ENCODE measurements around the gene ELP1. TPM values are rescaled to one million over a fixed set of nuclear protein-coding genes. Genes with fewer than 3 reads are reported as not detected.

The ELP1 gene
- total RNA-seq, 3 donors from 2014 or later (not counting 1 experiment from before 2014, with no cell fraction given), result 21.8 to 33.0 (median 28.2) TPM

- H3K4me1 Mint-ChIP-seq, result peaks cover 0 to 5% of the 10 kb centered on the region in 2 donors
- H3K36me3 Mint-ChIP-seq, result peaks cover 14% of the 10 kb centered on the region
- ATAC-seq, result no peak
- 100% methylated on average over 3 of the region's 3 CpGs for WGBS (ENCODE audit: insufficient coverage)
- no peaks in the 10 kb centered on the region for H3K4me1 ChIP-seq (ENCODE audit: control insufficient read depth, insufficient read depth, low read length)
- H3K27me3 Mint-ChIP-seq (ENCODE audit: low read depth in 2 of 2), result no peaks in the 10 kb centered on the region
- no peaks in the 10 kb centered on the region for H3K27me3 ChIP-seq (ENCODE audit: control insufficient read depth, insufficient read depth, low read length)
- no peaks in the 10 kb centered on the region for H3K9me3 ChIP-seq (ENCODE audit: control insufficient read depth, insufficient read depth, low read length)
- intact Hi-C loops (cut with micrococcal nuclease), result no loop called here
- no peak overlapping the region for H3K27ac ChIP-seq (ENCODE audit: low read length)
- no peaks in the 10 kb centered on the region for H3K9me3 Mint-ChIP-seq
- TF ChIP-seq CTCF (IDR thresholded peaks at IDR 0.05), result no peak
- no peak overlapping the region for H3K27ac Mint-ChIP-seq
- DNase-seq, result no peak
- peaks cover 13% of the 10 kb centered on the region for H3K36me3 ChIP-seq (ENCODE audit: control insufficient read depth, insufficient read depth, low read length)
- no peak overlapping the region for H3K4me3 ChIP-seq (ENCODE audit: low read length)
- no peak overlapping the region for H3K4me3 Mint-ChIP-seq
These were observed 70.0 kb downstream of the ELP1 start for GRCh38 chr9:108863891-108864290.

DNA sequence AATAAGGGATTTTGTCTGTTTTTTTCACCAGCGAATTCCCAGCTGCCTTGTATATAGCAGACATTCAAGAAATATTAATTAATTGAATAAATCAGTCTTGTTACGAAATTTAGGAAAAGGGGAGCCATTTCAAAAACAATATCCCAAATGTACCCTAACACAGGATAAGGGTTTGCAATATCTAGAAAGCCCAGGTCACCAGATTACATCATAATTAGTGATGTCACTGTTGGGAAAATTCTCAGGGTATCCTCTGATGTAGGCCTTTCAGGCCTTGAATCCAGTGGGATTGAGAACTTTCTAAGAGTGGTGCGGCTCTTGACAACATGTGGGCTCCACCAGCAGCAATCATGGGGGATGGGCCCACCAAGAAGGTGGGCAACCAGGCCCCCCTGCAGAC, 71.9 kb downstream of the ELP1 start, which contains the start of gene ACTL7A:
ACTL7A (plus strand) TSS at position 270 of the 400 bp plus-strand sequence; CDS start at position 327, 57 bp downstream.
- H3K27ac ChIP-seq (ENCODE audit: low read length), result no peak within 1 kb of the TSS
- no peaks in the 10 kb centered on the region for H3K4me1 ChIP-seq (ENCODE audit: control insufficient read depth, insufficient read depth, low read length)
- H3K27me3 Mint-ChIP-seq (ENCODE audit: low read depth in 2 of 2), result peaks cover 0 to 5% of the 10 kb centered on the region in 2 donors
- H3K4me3 ChIP-seq (ENCODE audit: low read length), result no peak within 1 kb of the TSS
- peaks cover 0 to 5% of the 10 kb centered on the region in 2 donors for H3K4me1 Mint-ChIP-seq
- 100% methylated on average over 1 of the region's 3 CpGs for WGBS (ENCODE audit: insufficient coverage)
- no peaks in the 10 kb centered on the region for H3K9me3 ChIP-seq (ENCODE audit: control insufficient read depth, insufficient read depth, low read length)
- H3K4me3 Mint-ChIP-seq, result no peak within 1 kb of the TSS
- no peaks in the 10 kb centered on the region for H3K9me3 Mint-ChIP-seq
- no peaks in the 10 kb centered on the region for H3K36me3 ChIP-seq (ENCODE audit: control insufficient read depth, insufficient read depth, low read length)
- H3K27ac Mint-ChIP-seq, result no peak within 1 kb of the TSS
- intact Hi-C loops (cut with micrococcal nuclease), result no loop called here
- H3K27me3 ChIP-seq (ENCODE audit: control insufficient read depth, insufficient read depth, low read length), result no peaks in the 10 kb centered on the region
- ATAC-seq, result no peak
- DNase-seq, result no peak
- no peak for TF ChIP-seq CTCF (IDR thresholded peaks at IDR 0.05)
- no peaks in the 10 kb centered on the region for H3K36me3 Mint-ChIP-seq

DNA sequence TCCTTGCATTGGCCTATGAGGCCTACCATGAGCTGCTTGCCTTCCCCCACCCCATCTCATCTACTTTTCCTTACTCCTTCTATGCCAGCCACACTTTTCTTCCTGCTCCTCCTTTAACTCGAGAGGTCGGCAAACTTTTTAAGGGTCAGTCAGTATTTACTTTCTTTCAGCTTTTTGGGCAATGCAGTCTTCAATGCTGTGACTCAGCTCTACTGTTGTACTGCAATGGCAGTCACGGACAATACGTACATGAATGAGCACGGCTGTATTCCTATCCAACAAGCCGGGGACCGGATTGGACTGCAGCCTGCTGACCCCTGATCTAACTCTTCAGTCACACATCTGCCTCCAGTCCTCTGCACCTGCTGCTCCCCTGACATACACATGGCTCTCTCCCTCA, 72.5 kb downstream of the ELP1 start:
- Histone ChIP-seq H3K4me3 (ENCODE audit: low read length) (no peak overlapping the region), H3K4me1 (ENCODE audit: control insufficient read depth, insufficient read depth, low read length) (no peaks in the 10 kb centered on the region), H3K36me3 (ENCODE audit: control insufficient read depth, insufficient read depth, low read length) (no peaks in the 10 kb centered on the region), H3K27ac (ENCODE audit: low read length) (no peak overlapping the region), H3K27me3 (ENCODE audit: control insufficient read depth, insufficient read depth, low read length) (no peaks in the 10 kb centered on the region), H3K9me3 (ENCODE audit: control insufficient read depth, insufficient read depth, low read length) (no peaks in the 10 kb centered on the region)
- Mint-ChIP-seq H3K36me3 (no peaks in the 10 kb centered on the region), H3K27ac (no peak overlapping the region), H3K4me1 (peaks cover 0 to 5% of the 10 kb centered on the region in 2 donors), H3K9me3 (no peaks in the 10 kb centered on the region), H3K4me3 (no peak overlapping the region), H3K27me3 (ENCODE audit: low read depth in 2 of 2) (peaks cover 0 to 5% of the 10 kb centered on the region in 2 donors)
- DNase-seq (no peak), ATAC-seq (no peak)
- no peak for TF ChIP-seq CTCF (IDR thresholded peaks at IDR 0.05)
- intact Hi-C loops (cut with micrococcal nuclease), result no loop called here
- WGBS (ENCODE audit: insufficient coverage), result 88% methylated on average over 7 of the region's 7 CpGs

DNA sequence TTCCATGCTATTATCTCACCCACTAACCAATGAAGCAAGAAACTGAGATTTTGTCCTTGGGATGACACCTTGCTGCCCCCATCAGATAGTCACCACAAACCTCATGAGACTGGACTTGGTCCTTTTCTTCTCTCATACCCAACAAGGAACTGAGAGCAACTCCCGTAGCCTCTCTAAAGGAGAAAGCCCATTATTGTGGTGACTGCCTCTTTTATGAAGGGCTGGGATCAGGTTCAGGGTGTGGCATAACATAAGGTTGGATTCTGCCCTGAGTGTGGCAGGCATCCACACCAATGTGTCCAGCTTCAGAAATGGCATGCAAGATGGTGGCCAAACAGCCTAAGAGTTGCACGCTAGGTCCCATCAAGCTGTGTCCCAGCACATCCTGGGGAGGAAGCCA, 73.2 kb downstream of the ELP1 start:
- WGBS (ENCODE audit: insufficient coverage), result 98% methylated on average over 2 of the region's 2 CpGs
- DNase-seq (no peak), ATAC-seq (no peak)
- no peaks in the 10 kb centered on the region for H3K9me3 Mint-ChIP-seq
- H3K27ac Mint-ChIP-seq, result no peak overlapping the region
- Histone ChIP-seq H3K9me3 (ENCODE audit: control insufficient read depth, insufficient read depth, low read length) (no peaks in the 10 kb centered on the region), H3K36me3 (ENCODE audit: control insufficient read depth, insufficient read depth, low read length) (no peaks in the 10 kb centered on the region), H3K27ac (ENCODE audit: low read length) (no peak overlapping the region), H3K4me3 (ENCODE audit: low read length) (no peak overlapping the region), H3K27me3 (ENCODE audit: control insufficient read depth, insufficient read depth, low read length) (no peaks in the 10 kb centered on the region), H3K4me1 (ENCODE audit: control insufficient read depth, insufficient read depth, low read length) (no peaks in the 10 kb centered on the region)
- no peaks in the 10 kb centered on the region for H3K36me3 Mint-ChIP-seq
- peaks cover 0 to 3% of the 10 kb centered on the region in 2 donors for H3K4me1 Mint-ChIP-seq
- H3K27me3 Mint-ChIP-seq (ENCODE audit: low read depth in 2 of 2), result peaks cover 0 to 5% of the 10 kb centered on the region in 2 donors
- no peak overlapping the region for H3K4me3 Mint-ChIP-seq
- intact Hi-C loops (cut with micrococcal nuclease), result no loop called here
- no peak for TF ChIP-seq CTCF (IDR thresholded peaks at IDR 0.05)

All from natural killer cell (primary cell).